Stimulated activated CD4-positive, alpha-beta T cell treated with anti-CD3 and anti-CD28 coated beads, Interleukin-15, amount 100 ng/mL, for 24 hours (primary cell): ENCODE measurements around the gene CCDC197.

Experiments used
- DNase-seq: peaks from one replicate; pipeline ENCODE4 v3.0.0-alpha.2; 2020

Gene CCDC197

DNA sequence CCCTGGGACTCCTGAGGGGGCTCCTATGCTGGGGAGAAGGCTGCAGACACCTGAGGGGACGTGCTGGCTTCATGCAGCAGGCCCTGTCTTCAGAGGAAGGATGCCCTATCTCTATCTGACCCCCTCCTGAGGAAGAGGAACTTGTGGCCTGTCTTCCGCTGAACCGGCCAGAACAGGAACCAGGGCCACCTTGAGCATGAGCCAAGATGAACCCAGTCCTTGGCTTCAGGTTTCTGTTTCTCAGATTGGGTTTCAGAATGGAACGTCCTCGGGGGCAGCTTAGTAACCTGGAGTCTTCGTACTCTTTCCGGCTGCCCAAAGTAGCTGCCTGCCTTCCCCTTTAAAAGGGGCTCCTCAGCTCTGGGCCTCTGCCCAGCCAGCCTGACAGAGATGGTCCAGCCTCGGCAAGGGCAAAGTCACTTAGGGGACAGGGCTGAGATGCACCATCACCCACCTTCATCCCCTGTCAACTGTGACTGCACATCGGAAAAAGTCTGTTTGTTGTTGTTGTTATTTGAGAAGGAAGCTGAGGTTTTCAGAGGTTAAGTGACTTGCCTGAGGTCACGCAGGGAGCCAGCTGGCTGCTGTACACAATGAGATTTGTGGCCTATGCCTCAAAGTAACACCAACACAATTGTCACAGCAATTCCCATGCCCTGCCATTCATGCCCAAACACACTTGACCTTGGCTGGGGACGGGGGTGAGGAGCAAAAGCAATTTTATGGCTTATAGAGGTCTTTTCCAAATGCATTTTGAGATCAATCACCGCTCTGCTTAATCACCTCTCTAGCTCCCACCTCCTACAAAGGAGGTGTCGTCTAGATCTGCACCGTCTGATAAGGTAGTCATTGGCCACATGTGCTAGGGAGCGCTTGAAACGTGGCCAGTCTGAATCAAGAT is 34.1 kb upstream of the CCDC197 start:
- peak; percentile 58 for DNase-seq

- no peak for DNase-seq
Observed at GRCh38 chr14:93963692-93964091, 33.4 kb upstream of the CCDC197 start.

- DNase-seq, result no peak
Observed at GRCh38 chr14:93964281-93964680, 32.8 kb upstream of the CCDC197 start.

DNA sequence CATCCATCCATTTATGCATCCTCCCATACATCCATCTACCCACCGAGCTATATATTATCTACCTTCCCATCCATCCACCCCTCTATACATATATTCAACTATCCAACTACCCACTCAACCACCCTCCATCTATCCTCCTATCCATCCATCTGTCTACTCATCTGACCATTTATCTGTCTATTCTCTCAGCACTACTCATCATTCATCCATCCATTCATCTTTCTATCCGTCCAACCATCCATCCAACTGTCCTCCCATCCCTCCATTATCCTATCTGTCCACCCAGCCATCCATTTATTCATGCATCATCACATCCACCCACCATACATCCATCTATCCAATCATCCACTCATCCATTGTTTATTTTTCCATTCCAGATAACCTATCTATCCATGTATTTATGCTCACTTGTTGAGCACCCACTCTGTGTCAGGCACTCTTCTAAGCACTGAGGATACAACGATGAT is 32.2 kb upstream of the CCDC197 start:
- DNase-seq, result no peak

DNA sequence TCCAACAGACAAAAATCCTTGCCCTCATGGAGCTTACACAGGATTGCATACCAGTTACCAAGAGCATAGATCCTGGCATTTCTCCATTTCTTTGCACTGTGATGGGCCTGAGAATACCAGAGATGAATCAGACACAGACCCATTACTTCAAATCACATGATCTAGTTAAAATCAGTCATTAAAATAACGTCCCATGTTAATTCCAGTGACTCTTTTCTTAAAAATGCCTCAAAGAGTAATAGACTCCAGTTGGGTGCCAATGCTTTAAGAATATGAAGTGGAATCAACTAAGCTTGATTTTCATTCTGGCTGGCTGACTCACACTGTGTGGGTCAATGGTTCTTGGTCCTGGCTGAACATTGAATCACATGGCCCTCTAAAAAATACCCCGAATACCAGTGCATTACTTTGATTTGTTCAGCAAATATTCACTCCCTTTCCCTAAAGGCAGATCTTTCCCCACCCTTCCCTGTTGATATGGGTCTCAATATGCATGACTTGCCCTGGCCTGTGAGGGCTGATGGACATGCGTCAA is 31.7 kb upstream of the CCDC197 start:
- DNase-seq, result no peak

- DNase-seq, result no peak
Observed at GRCh38 chr14:93965946-93966474, 31.1 kb upstream of the CCDC197 start.

DNA sequence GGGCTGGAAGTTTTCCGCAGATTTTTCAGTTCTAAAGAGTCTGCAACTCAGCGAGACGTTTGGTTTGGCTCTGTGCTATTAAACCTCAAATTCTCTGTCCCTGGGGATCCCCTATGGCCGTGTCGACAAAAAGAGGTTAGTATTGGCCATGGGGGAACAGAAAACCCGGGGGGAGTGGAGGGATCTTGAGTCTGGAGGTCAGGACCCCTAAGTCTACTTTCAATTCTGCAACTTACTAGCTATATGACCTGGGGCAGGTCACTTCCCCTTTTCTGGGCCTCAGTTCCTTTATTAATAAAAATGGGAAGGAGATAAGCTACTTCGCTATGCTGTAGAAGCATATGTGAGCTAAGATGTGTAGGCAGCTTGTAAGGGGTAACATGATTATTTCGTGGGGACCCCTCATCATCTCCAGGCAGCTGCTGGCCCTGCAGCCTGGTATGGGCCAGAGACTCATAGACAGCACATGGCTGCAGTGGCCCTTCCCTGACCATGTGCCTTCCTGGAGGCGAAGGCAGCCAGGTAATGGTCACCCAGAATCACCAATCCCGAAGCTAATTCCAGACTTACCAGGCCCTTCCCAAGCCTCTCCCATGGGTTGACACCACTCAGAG is 29.4 kb upstream of the CCDC197 start:
- no peak for DNase-seq

GRCh38 chr14:93969082-93969828 is 27.8 kb upstream of the CCDC197 start:
- no peak for DNase-seq

DNA sequence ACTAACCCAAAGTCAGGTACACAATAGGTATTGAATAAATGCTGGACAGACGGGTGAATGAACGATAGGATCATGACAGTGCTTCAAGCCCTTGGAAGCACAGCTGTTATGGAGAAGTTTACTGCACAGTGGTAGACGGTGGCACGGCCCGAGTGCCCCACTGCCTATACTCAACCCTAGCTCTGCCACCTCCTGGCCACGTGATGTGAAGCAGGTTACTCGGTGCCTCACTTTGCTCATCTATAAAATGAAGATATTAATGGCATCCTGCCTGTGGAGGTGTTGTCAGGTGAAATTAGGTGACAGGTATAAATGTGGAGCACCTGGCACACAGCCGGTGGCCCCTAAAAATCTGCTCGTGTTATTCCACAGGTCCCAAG is 26.5 kb upstream of the CCDC197 start:
- DNase-seq, result peak; percentile 76

DNA sequence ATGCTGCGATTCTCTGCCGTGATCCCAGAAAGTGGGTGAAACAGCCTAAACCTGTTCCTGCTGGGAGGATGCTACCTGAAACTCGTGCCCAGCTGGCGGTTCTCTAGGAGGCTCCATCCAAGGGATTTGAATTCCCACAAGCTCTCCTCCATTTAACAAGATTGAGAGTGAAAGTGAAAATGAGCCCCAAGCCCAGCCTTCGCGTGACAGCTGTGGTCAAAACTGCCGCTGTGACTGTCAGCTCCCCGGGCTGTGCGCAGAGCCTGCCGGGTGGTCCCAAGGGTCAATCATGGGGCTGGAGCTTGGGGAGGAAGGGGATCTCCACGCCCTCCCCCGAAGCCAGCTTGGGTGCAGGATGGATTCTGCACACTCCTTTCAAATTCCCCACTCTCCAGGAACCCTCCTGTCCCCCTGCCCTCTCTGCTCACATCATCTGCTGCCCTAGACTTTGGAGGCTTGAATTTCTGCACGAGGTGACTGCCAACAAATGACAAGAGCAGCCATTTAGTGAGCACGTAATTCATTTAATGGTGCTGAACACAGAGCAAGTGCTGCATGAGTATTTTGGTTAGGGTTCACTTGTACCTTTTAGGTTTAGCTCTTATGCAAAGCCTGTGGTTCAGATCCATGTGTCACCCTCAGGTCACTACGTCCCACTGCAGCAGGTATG is 26.0 kb upstream of the CCDC197 start:
- peak; percentile 78 for DNase-seq

DNA sequence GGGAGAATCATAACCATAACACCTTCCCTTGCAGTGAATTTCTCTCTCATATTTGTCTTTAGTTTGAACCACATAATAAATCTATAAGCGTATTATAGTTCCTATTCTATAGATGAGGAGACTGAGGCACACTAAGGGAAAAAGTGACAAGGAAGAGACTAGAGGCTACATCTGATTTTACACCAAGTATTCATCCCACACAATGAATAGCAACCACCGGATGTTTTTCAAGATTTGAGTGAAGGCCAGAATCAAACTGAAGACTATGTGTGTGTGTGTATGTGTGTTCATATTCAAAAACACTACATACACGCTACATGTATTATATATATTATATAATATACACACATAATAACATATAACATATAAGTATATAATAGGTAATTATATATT is 25.5 kb upstream of the CCDC197 start:
- no peak for DNase-seq

DNA sequence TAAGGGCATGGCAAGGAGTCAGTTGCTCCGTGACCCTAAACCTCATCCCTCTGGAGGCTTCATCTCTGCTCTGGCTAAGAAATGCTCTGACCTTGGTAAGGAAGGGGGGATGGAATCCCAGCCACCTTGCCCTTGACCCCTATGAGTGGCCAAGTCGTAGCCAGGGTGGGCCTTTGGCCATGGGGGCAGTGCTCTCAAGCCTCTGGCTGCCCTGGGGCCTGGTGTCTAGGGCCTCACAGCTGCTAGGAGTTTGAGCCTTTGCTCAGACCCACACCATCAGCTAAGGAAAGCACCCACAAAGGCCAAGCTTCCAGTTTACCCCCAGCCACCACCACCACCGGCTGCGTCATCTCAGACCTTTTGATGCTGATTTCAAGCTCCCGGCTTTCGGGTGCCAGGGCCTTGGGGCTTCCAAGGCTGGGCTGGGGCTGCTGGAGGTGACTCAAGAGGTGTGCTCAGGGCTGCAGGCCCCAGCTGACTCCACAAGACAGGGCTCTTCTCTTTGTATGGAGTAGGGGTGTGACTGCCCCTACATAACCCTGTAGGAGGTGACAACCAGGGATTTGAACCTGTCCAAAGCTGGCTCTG is 24.4 kb upstream of the CCDC197 start:
- DNase-seq, result peak; percentile 46

GRCh38 chr14:93973607-93974006 is 23.5 kb upstream of the CCDC197 start:
- DNase-seq, result no peak

DNA sequence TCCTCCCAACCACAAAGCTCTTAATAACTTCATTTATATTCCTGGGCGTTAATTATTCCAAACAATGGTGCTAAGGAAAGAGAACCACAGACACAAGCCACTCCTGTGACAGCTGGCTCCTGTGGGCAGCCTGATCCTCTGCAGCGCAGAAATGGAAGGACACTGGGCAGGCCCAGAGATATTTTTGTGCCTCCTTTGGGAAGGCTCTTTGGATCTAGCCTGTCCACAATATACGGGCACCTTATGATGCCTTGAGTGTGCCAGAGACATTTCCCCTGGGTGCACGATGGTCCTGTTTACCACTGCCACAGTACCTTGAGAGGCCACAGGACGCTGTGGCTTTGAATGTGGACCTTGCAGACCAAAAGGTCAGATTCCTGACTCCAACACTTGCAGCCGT is 22.8 kb upstream of the CCDC197 start:
- no peak for DNase-seq

DNA sequence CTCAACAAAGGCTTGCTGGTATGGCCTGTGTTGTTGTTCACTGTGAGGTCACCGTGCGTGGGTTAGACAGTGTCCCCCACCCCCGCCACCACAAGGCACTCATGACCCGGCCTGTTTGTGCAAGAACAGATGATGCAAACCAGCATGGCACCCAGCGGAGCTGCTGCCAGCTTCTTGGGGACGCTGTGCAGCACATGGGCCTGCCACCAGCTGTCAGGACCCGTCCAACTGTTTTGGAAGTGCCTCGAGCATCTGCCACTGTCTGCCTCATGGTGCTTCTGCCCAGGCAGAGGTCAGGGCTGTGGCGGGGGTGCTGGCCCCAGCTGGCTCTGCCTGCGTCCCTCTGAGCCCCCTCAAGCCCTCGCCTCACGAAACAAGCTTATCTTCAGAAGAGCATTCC is 22.3 kb upstream of the CCDC197 start:
- DNase-seq, result no peak

GRCh38 chr14:93975791-93976476 is 21.2 kb upstream of the CCDC197 start:
- peak; percentile 60 for DNase-seq

- DNase-seq, result peak; percentile 55
Observed at GRCh38 chr14:93976477-93977057, 20.5 kb upstream of the CCDC197 start, which contains the start of gene ASB2. ASB2 (minus strand) TSS chr14:93976570; CDS start chr14:93964539, 12,031 bp downstream.

- DNase-seq, result no peak
Observed at GRCh38 chr14:93977171-93977570, 19.9 kb upstream of the CCDC197 start.

GRCh38 chr14:93977790-93978581 is 19.1 kb upstream of the CCDC197 start:
- peak; percentile 84 for DNase-seq

DNA sequence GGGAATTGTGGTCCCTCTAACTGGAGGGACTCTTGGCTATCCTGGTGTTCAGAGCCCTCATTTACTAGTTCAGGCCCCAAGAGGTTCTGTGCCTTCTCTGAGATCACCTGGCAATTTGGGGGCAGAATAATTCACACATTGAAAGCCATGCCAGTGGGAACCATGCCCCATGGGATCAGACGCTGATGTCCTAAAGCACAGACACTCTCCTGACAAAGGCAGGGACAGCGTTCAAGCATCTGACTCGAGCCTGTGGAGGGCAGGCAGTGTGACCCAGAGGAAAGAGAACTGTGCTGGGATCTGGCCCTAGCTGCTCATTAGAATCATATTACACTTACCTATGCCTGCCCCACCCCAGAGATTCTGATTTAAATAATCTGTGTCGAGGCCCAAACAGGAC is 18.4 kb upstream of the CCDC197 start:
- no peak for DNase-seq
